ENCODE data around the gene BOD1.

Gene BOD1

DNA sequence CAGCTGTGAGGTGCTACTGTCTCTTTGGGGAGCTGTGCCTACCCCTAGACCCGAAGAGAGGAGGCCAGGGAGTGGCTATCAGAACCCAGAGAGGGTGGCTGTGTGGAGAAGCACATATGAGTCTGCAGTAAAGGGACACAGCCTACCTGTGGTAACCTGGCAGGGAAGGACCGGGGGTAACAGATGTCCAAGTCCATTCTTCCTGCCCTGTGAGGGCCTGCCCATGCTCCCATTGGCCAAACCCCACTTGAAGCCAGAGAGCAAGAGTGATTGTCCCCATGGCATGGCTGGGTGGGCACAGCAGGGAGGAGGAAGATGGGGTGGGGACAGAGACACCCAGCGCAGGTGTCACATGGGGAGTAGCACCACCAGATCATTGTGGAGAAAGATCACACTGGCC, 39.3 kb downstream of the BOD1 start:
- no peak for DNase-seq (ENCODE audit: low read depth, low spot score)

DNA sequence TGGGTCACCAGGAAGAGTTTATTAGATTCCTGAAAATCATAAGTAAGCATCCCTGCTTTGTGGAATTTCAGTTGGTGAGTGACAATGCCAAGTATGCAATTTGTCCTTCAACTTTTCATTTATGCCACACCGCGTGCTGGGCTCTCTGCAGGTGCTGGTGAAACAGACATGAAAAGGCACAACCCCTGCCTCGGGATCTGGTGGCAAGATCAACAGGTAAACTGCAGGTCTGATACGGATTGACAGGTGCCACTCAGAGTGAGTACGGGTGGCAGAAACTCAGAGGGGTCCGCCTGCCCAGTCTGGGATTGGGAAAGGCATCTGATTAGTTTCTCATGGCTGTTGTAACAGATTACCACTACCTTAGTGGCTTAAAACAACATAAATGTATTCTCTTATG, 40.5 kb downstream of the BOD1 start:
- DNase-seq (ENCODE audit: low read depth, low spot score): no peak

GRCh38 chr5:173574983-173575382, 41.5 kb downstream of the BOD1 start:
- no peak for DNase-seq (ENCODE audit: low read depth, low spot score)

DNA sequence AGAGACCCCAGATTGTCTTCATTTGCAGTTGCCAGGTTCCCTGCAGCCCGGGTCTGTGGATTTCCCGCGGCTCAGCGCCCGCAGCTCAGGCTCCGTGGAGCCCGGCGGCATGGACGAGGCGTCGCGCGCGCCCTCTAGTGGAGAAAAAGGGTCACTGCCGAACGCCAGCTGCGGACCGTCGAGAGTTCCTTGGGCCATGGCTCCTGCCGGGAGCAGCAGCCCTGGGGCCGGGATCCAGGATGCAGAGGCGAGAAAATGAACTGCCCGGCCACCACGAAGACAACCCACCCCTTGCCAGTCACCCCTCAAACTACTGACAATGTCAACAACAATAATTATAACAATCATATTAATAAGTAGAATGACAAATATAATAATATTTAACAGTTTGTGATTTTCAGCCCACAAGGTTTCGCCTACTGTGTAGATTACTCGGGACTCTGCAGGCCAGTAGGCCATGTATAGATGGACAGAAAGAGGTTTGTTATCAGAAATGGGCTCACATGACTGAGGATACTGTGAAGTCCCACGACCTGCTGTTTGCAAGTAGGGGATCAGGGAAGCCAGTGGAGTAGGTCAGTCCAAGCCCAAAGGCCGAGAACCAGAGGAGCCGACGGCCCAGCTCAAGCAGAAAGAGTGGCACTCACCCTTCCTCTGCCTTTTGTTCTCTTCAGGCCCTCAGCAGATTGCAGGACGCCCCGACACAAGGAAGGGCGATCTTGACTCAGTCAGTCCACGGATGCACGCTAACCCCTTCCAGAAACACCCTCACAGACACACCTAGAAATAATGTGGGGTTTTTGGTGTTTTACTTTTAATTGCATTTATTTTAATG, 43.1 kb downstream of the BOD1 start:
- DNase-seq (ENCODE audit: low read depth, low spot score): peak; percentile 26

DNA sequence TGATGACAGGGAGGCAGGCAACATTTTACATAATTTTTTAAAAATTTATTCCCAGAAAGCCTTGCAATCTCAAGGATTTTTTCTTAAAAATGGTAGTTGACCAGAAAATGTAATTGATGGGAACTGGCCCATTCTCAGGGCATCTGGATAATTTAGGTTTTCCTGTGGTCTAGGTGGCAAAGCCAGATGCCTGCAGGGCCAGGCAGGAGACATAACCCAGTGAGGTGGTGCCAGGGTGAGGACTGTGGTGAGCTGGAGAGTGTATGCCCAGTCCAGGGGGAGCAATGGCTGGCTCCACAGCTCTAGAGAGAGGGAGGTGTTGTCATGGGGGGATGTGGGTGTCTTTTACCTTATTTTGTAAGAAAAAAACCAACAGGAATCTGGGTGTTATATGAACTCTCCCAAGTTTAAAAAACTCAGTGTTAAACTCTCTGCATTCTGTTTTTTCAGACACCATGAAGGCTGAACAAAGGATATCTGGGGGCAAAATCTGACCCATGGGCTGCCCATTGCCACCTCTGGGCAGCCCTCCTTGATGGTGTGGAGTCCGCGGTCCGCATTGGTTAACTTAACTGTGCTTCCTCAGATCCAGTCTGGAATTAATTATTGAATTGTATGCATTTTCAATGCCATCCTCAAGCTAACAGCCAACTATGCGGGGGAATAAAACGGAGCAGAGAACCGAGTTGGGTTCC, 43.9 kb downstream of the BOD1 start:
- no peak for DNase-seq (ENCODE audit: low read depth, low spot score)

DNA sequence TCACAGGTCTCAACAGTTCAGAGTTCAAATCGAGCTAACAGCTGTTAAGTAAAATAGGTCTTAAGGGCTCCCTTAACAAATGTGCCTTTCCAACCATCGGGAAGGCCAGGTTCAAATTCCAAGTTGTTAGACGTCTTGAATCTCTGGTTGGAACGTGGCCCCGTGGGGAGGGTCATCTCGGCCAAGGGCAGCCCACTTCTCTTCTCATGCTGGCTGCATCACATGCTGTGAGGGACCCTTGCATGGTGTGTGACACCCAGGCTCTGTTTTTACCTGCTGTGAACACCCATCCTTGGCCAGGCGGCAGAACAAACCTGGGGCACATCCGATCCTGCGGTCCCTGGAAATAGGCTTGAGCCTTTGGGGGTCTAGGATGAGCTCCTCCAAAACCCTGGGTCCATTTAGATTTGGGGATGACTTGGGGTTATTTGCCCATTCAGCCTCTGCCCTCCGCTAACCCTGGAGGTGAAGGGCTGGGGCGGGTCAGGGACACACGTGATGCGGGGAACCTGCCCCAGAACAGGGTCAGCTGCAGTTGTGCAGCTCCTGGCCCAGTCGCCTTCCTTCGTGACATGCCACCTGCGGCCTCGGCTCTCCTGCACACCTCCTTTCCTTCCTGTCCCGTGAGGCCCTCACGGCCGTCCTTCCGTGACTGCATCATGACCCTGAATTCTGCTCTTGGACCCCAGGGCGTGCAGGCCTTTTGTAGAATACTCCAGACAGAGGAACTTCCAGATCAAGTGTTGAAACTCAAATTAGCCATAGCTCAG, 45.9 kb downstream of the BOD1 start:
- no peak for DNase-seq (ENCODE audit: low read depth, low spot score)

DNA sequence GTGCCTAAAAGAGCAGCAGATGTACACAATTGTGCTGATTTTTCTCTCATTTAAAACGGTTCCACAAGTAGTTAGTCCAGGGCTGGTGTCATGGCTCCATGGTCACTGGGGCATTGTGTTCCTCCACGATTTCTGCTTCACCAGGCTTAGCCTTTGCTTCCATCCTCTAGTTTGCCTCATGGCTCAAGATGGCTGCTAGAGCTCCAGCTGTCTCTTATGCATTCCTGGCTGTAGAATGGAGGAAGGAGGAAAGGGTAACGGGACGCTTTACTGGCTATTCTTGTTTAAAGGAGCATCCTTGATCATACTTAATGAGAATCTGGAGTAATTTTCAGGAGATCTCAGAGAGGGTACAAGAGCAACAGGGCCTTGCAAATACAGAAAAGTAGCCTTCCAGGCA, 47.7 kb downstream of the BOD1 start:
- DNase-seq (ENCODE audit: low read depth, low spot score): no peak

DNA sequence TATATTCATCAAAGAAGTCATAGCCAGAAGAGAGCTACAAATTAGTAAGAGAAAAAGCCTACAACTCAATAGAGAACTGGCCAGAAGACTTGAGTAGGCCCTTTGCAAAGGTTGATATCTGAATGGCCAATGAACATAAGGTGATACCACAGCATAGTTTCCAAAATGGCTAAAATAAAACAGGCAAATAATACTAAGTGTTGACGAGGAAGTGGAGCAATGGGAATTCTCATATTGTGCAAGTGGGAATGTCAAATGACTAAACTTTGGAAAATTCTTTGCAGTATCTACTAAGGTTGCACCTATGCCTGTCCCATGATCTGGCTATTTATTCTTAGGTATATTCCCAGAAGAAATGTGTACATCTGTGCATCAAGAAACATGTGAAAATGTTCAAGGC, 48.3 kb downstream of the BOD1 start:
- no peak for DNase-seq (ENCODE audit: low read depth, low spot score)

DNA sequence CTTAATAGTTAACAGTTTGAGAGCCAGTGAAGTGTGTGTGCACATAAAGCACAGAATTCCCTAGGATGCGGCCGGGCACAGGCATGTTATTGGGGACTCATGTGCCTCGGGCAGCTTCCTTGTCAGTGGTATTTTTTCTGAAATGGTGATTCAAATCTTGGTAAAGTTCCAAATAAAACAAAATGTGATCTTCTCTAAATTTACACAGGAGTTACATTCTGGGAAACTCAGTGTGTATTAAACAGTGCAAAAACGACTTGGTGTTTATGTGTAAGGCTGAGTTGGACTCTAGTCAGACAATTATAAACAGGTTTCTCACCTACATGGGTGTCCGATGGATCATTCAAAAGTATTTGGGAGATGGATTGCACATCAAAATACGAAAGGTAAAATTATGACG, 48.9 kb downstream of the BOD1 start:
- DNase-seq (ENCODE audit: low read depth, low spot score): no peak

DNA sequence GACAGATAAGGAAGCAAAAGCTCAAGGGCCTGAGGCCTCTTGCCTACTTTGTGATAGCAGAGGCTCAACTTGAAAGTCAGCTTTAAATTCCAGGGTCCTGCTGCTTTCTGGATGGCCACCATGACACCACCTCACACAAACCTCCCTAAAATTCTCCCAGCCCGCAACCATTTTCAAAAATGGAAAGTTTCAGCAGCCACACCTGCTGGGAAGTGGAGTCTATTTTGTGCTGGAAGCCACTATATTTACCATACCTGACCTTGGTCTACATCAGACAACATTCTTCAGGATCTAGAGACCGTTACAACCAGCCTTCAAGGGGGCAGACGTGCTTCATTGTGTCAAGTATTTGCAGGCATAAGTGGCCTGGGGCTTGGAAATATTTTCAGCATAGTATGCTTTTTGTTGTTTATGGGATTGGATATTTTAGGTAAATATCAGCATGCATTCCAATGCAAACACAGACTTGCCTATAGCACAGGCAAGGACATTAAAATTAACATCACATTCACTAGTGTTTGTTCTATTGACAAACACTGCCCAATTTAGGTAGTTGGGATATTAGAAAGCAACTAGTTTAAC, 50.9 kb downstream of the BOD1 start:
- no peak for DNase-seq (ENCODE audit: low read depth, low spot score)

GRCh38 chr5:173564106-173564505, 52.3 kb downstream of the BOD1 start:
- no peak for DNase-seq (ENCODE audit: low read depth, low spot score)

DNA sequence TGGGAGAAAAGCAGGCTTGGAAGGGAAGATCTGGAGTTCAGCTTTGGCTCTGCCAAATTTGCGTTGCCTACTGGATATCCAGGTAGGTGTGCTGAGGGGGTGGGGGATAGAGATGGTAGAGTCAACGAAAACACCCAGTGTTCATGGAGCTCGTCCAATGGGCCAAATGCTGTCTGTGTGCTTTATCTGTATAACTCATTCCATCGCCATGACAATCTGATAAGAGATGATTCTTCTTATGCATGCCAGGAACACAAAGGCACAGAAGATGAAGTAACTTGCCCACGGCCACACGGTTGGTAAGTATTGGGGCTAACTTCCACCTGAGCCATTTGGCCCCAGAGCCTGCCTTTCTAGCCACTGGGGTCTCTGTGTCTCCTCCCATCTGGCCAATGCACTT, 53.2 kb downstream of the BOD1 start:
- DNase-seq (ENCODE audit: low read depth, low spot score): no peak

DNA sequence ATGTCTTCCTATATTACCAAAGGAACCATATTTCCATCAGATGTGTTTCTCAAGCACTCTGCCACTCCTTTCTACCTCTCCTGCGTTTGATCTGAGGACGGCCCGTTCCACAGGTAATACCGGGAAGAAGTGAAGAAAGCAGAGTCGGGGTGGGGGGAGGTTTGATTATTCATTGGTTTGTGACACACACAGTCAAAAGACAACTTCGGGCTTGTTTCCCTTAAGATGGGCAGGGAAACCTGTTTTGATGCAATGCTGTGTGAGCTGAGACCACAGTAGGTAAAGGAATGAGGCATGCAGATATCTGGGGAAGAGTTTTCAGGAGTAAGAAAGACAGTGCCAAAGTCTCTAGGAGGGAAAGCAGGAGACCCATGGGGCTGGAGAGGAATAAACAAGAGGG, 54.0 kb downstream of the BOD1 start:
- DNase-seq (ENCODE audit: low read depth, low spot score): no peak

Measured in activated naive CD8-positive, alpha-beta T cell treated with anti-CD3 and anti-CD28 coated beads, Interleukin-2, amount 50 U/mL, for 16 hours (primary cell).